Spleen (tissue), 7 donors: ENCODE data around the gene TCOF1.

Experiments
- POLR2A ChIP-seq, 3 donors: fragments of 450-650 bp; IDR thresholded peaks; one replicate each; pipeline ENCODE4 v1.5.1; 2017; ENCODE audit warnings: antibody characterized with exemption in 3 of 3, mild to moderate bottlenecking in 1 of 3
- POLR2AphosphoS5 ChIP-seq, 3 donors: sonication (generic); formaldehyde crosslinking; IDR thresholded peaks; one replicate each; pipeline ENCODE4 v1.5.1; 2017; ENCODE audit warnings: antibody characterized with exemption in 3 of 3
- TF ChIP-seq, protein P1 (sequence below), 11 experiments: fragments of 200-600 bp in 7 of 11; fragments of 450-650 bp in 4 of 11; sonication (generic) in 4 of 11; IDR thresholded peaks in 8 of 11; conservative IDR thresholded peaks in 3 of 11; 1 replicate in 7 of 11; 2 replicates in 4 of 11; pipeline versions ENCODE4 v1.4.0 to v1.8.0; 2016 to 2021; ENCODE audit warnings: antibody characterized with exemption in 11 of 11, inconsistent platforms in 4 of 11, mild to moderate bottlenecking in 1 of 11
- donor health status: DM: no; HTN: no; CAD: no; lungs with moderate emphysema.
- donor health status: DM: no; HTN: no; CAD: no.
- donor health status: DM: no; HTN: no; CAD: no.

DNA sequence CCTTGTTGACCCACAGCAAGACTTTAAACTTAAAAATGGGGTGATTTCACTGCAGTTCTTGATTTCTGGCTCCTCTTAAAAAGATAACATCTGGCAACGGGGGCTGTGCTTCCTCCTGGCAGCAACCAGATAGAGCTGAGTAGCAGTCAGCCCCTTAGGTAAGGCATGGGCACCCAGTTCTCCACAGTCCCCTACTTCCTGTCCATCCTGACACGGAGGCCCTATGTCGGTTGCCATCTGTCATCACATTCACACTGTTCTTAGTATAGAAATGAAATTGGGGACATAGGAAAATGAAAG, 43.5 kb downstream of the TCOF1 start:
- TF ChIP-seq, protein P1, sequence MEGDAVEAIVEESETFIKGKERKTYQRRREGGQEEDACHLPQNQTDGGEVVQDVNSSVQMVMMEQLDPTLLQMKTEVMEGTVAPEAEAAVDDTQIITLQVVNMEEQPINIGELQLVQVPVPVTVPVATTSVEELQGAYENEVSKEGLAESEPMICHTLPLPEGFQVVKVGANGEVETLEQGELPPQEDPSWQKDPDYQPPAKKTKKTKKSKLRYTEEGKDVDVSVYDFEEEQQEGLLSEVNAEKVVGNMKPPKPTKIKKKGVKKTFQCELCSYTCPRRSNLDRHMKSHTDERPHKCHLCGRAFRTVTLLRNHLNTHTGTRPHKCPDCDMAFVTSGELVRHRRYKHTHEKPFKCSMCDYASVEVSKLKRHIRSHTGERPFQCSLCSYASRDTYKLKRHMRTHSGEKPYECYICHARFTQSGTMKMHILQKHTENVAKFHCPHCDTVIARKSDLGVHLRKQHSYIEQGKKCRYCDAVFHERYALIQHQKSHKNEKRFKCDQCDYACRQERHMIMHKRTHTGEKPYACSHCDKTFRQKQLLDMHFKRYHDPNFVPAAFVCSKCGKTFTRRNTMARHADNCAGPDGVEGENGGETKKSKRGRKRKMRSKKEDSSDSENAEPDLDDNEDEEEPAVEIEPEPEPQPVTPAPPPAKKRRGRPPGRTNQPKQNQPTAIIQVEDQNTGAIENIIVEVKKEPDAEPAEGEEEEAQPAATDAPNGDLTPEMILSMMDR (IDR thresholded peaks at IDR 0.05 in 8 of 11, conservative IDR thresholded peaks at IDR 0.05 in 3 of 11): no peak
- TF ChIP-seq POLR2A (IDR thresholded peaks at IDR 0.05): no peak
- TF ChIP-seq POLR2AphosphoS5 (IDR thresholded peaks at IDR 0.05): peak in 1 of 3 donors; percentile 36
